A549 treated with GW870086 at 1 μM for 4 hours (cell line): ENCODE measurements around the gene SH3GL1. TPM values are rescaled to one million over a fixed set of nuclear protein-coding genes. Genes with fewer than 3 reads are reported as not detected.

Source experiments
- total RNA-seq: library from RNA; stranded (reverse); fragments of 200-300 nt; extraction: Qiagen RNA extraction; gene quantifications from 5 replicates; pipeline ENCODE4 v1.2.3, GENCODE V29; 2022; ENCODE audit warnings: low read depth

Gene SH3GL1
- 45.6 to 64.3 TPM (median 59.9 TPM) in 5 replicates for total RNA-seq

DNA sequence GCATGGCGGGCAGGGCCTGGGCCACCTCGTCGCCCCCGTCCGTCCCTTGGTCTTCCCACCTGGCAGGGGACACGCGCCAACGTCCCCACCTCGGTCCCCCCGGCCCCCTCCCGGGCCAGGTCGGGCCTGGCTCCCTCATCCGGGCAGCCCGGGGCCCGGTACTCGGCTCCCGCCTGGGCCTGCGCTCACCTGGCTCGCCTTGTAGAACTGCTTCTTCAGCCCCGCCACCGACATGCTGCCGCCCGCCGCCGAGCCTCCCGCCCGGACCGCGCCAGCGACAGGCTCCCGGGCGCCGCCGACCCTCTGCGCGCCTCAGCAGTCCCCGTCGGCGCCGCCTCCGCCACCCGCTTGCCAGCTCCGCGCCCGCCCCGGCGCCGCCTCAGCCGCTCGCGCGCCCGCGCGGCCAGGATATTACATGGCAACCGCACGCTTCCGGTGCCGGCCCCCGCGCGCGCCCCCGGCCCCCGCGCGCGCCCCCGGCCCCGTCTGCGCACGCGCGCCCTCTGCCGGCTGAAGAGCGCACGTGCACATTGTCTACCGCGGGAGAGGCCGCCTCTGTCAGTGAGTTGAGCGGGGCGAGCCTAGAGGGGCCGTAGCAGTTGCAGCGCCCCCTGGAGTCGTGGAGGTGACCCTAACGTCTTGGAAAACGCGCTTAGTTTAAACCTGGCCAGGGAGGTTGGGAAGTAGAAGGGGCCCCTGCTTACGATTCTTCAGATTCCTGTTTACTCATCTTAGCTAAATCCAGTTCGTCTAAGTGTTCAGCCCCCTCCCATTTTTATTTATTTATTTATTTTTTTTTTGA lies at the start of gene SH3GL1:
Gene SH3GL1, minus strand, starts transcription at position 413 of the 802 bp plus-strand sequence. Its CDS starts 179 bp downstream, at position 234.

GRCh38 chr19:4402171-4403004 lies 2.0 kb upstream of the SH3GL1 start, which contains the start of gene CHAF1A:
Gene CHAF1A, plus strand, starts transcription at chr19:4402640. Its CDS starts 123 bp downstream, at chr19:4402763.

GRCh38 chr19:4343370-4344307 lies 56.7 kb downstream of the SH3GL1 start, which contains the start of gene MPND:
Gene MPND, plus strand, starts transcription at chr19:4343562. Its CDS starts 32 bp downstream, at chr19:4343594.

DNA sequence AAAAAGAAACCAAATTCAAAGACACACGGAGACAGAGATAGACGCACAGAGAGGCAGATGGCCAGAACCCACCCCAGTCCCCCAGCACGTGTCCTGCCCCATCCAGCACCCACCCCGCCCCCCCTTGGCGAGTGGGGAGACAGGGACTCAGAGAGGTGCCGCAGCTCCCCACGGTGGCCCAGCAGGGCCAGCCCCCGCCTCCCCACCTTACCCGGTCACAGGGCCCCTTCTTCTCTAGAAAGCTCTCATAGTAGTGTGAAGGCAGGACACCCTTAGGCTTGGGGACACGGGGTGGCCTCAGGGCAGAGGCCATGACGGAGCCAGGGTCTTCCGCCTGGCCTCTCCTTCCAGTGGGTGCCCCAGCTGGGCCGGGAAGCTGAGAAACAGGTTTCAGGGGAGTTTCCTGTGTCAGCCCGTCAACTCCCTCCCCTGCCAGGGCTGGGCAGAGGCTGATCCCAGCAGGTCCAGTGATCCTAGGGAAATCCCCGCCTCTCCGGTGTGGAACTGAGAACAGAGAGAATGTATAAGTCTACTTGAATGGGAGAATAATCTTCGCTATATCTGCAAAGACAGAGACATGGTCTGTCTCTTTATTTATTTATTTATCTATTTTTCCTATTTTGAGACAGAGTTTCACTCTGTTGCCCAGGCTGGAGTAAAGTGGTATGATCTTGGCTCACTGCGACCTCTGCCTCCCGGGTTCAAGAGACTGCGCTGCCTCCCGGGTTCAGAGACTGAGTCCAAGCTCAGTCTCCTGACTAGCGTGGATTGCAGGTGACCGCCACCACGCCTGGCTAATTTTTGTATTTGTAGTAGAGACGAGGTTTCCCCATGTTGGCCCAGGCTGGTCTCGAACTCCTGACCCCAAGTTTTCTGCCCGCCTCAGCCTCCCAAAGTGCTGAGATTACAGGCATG lies 61.6 kb downstream of the SH3GL1 start, which contains the start of gene STAP2:
Gene STAP2, minus strand, starts transcription at position 387 of the 915 bp plus-strand sequence. Its CDS starts 74 bp downstream, at position 313.

Other genes with a start within 250 kb of the SH3GL1 start
- 0.07 to 0.16 TPM (median 0.11 TPM) in 3 of 5 replicates, not detected in the others for gene CREB3L3, start 246.9 kb downstream of the SH3GL1 start, total RNA-seq
- gene SIRT6, start 218.0 kb downstream of the SH3GL1 start, total RNA-seq: 27.5 to 37.0 TPM (median 31.9 TPM) in 5 replicates
- gene ANKRD24, start 217.9 kb downstream of the SH3GL1 start, total RNA-seq: 0.15 to 0.33 TPM (median 0.22 TPM) in 5 replicates
- gene EBI3, start 171.0 kb downstream of the SH3GL1 start, total RNA-seq: 2.7 to 4.6 TPM (median 3.1 TPM) in 5 replicates
- 17.6 to 20.8 TPM (median 19.4 TPM) in 5 replicates for gene YJU2, start 153.5 kb downstream of the SH3GL1 start, total RNA-seq
- not detected in 5 replicates for gene SHD, start 121.3 kb downstream of the SH3GL1 start, total RNA-seq
- not detected in 5 replicates for gene TMIGD2, start 98.2 kb downstream of the SH3GL1 start, total RNA-seq
- 6.3 to 9.6 TPM (median 8.5 TPM) in 5 replicates for gene FSD1, start 95.9 kb downstream of the SH3GL1 start, total RNA-seq
- not detected in 5 replicates for gene STAP2, start 61.7 kb downstream of the SH3GL1 start, total RNA-seq
- 5.8 to 12.9 TPM (median 11.1 TPM) in 5 replicates for gene MPND, start 57.0 kb downstream of the SH3GL1 start, total RNA-seq
- gene CHAF1A, start 2.1 kb upstream of the SH3GL1 start, total RNA-seq: 18.3 to 21.9 TPM (median 20.8 TPM) in 5 replicates
- 35.9 to 65.2 TPM (median 58.6 TPM) in 5 replicates for gene UBXN6, start 57.2 kb upstream of the SH3GL1 start, total RNA-seq
- gene HDGFL2, start 71.8 kb upstream of the SH3GL1 start, total RNA-seq: 23.2 to 29.4 TPM (median 26.9 TPM) in 5 replicates
- 0.18 to 0.23 TPM (median 0.19 TPM) in 5 replicates for gene PLIN4, start 117.9 kb upstream of the SH3GL1 start, total RNA-seq
- gene PLIN5, start 134.7 kb upstream of the SH3GL1 start, total RNA-seq: 0.10 to 0.15 TPM (median 0.12 TPM) in 3 of 5 replicates, not detected in the others
- 0.08 to 0.41 TPM (median 0.11 TPM) in 4 of 5 replicates, not detected in the other for gene LRG1, start 139.5 kb upstream of the SH3GL1 start, total RNA-seq
- gene SEMA6B, start 159.1 kb upstream of the SH3GL1 start, total RNA-seq: 4.5 to 6.2 TPM (median 5.5 TPM) in 5 replicates
- 2.9 to 4.5 TPM (median 3.9 TPM) in 5 replicates for gene TNFAIP8L1, start 239.0 kb upstream of the SH3GL1 start, total RNA-seq